Stromal cell of bone marrow (primary cell): ENCODE data around the gene TUFM.
"Not testable (repeated sequence)": the region's sequence is repeated elsewhere in the genome, so short reads cannot be mapped to it uniquely, and the experiment has no call there.

Experiments used
- DNase-seq: peaks from one replicate; pipeline ENCODE4 v3.0.0-alpha.2; 2012; ENCODE audit warnings: low read depth

TUFM gene

DNA sequence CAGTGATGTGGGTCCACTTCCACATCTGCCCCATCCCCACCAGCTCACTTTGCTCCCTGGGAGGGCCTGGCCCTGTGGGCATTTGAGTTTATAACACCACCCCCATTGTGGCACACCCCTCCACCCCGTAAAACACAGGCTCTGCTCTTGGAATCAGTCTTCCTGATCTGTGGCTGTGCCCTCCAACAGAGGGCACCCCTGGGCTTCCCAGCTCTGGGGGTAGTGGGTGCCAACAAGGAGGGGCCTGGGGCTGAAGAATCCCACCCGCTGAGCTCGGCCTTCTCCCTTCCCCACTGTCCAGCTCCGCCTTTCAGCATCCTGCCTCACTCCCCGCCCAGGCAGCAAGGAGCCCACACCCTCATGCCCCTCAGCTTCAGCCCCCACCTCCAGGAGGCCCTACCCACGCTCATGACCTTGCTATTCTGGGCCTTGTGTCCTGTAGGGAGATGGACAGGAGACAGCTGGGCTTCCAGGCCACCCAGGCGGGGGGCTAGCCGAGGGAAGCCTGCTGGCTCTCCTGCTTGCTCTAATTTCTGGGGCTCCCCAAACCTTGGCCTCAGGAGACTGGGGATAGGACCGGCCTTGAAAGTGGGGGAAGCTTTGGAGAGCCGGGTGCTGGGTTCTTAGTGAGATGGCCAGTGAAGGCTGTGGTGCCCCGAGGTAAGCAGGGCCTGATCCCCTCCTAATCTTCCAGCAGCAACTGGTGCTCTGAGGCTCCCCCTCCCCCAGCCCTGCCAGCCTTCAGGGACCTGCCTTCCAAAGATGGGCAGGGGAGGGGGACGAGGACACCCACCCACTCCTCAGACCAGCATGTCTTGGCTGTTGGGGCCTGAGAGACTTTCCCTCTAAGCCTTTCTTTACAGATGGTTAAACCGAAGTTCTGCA is 29.2 kb upstream of the TUFM start:
- DNase-seq, result no peak

DNA sequence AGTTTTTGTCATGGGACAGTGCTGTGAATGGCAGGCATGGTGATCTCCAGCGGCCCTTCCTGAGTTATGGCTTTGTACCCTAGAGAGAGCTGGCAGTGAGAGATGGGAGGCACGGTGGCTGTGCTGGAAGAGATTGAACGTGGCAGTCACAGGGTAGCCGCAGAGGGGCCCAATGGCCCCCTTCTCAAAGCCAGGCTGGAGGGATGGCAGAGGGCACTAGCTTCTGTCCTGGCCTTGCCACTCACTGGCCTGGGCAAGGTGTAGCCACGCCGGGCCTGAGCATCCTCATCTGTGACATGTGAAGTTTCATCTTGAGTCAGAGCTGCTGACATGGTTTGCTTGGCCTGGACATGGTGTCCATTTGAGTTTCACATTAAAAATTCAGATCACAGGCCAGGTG is 28.3 kb upstream of the TUFM start:
- no peak for DNase-seq

DNA sequence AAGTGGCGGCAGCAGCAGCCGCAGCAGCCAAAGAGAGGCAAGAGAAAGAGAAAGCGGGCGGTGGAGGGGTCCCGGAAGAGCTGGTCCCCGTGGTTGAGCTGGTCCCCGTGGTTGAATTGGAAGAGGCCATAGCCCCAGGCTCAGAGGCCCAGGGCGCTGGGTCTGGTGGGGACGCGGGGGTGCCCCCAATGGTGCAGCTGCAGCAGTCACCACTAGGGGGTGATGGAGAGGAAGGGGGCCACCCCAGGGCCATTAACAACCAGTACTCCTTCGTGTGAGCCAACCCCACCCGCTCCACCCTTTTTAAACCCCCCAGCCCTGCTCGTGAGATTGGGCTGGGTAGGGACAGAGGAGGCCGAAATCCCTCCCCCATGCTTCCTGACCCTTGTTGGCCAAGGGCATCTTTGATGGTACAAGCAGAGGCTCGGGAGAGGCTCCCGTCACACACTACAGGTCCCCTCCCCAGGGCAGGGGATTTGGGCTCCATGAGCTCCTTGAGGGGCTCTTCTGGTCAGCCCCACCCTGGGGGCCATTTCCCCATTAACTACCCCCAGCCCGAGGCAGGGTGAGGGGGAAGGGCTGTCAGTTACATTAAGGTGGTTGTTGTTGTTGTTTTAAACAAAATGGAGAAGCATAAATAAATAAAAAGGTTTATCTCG is 27.5 kb upstream of the TUFM start:
- no peak for DNase-seq

DNA sequence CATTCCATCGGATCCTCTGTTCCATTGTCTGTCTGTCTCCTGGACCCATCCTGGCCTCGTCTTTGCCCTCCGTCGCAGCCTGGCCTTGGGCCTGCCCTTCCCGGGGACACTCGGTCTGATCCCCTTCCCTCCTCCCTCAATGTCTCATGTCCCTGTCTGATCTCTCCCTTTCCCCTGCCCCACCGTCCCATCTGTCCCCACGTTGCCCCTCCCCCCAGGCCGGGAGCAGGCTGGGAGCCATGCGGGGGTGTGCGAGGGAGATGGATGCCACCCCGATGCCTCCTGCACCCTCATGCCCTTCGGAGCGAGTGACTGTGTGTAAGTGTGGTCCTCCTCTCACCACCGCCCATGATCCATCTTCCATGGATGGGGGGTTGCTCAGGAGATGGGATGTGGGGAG is 26.8 kb upstream of the TUFM start:
- no peak for DNase-seq

DNA sequence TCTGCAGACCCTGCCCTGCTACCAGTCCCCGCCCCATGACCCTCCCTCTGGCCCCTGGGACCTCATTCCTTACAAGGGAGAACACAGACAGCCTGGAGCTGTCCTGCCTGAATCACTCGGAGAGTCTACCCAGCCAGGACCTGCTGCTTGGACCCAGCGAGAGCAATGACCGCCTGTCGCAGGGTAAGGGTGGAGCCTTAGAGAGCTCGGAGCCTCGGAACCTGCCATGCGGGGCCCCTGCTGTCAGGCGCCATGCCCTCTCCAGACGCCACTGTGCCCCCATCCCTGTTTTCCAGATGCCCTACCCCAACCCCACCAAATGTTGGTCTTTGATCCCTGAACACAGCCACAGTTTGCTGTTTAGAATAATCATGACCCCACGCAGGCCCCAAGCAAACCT is 23.1 kb upstream of the TUFM start:
- DNase-seq, result no peak

DNA sequence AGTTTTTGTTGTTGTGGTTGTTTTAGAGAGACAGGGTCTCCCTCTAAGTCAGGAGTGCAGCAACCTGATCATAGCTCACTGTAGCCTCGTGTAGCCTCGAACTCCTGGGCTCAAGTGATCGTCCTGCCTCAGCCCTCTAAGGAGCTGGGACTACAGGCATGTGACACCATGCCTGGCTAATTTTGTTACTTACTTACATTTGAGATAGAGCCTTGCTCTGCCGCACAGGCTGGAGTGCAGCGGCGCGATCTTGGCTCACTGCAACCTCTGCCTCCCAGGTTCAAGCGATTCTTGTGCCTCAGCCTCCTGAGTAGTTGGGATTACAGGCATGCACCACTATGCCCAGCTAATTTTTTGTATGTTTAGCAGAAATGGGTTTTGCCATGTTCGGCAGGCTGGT is 21.5 kb upstream of the TUFM start:
- DNase-seq, result not testable (repeated sequence)

DNA sequence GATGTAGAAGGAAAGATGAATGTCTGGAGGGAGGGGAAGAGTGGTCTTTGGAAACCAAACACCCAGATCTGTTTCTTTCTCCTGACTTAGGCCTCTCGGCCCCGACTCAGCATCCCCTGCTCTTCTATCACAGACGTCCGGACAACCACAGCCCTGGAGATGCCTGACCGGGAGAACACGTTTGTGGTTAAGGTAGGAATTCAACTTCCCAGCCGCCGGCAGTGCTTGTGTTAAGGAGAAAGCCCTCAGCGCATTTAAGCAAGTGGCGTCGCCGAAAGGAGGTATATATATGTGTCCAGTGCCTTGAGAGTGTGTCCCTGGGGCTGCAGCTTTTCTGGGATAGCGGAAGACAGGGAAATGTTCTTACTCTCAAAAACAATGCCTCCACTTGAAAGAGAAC is 21.1 kb upstream of the TUFM start:
- no peak for DNase-seq

DNA sequence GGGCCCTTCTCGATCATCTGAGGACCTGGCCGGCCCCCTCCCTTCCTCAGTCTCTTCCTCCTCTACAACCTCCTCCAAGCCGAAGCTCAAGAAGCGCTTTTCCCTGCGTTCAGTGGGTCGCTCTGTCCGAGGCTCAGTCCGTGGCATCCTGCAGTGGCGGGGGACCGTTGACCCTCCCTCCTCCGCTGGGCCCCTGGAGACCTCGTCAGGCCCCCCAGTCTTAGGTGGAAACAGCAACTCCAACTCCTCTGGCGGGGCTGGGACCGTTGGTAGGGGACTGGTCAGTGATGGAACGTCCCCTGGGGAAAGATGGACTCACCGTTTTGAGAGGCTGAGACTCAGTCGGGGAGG is 20.3 kb upstream of the TUFM start:
- DNase-seq, result no peak

DNA sequence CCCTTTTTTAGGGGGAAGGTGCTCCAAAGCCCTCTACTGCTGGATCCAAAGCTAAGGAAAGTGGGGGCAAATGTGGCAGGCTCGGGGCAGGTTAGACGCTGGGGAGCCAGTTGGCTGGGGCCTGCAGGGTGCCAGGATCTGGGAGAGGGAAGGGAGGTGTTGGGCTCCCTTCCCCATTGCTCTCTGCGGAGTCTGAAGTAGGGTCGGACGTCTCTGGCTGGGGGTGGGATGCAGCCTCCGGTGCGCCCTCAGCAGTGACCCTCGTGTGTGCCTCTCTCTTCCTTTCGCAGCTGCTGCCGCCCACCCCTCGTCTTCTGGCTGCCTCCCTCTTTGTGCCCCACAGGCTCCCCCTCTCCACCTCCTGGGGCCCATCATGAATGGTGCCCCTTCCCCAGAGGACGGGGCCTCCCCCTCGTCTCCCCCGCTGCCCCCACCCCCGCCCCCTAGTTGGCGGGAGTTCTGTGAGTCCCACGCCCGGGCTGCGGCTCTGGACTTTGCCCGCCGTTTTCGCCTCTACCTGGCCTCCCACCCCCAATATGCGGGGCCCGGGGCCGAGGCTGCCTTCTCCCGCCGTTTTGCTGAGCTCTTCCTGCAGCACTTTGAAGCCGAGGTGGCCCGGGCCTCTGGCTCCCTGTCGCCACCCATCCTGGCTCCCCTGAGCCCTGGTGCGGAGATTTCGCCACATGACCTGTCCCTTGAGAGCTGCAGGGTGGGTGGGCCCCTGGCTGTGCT is 19.7 kb upstream of the TUFM start:
- no peak for DNase-seq

DNA sequence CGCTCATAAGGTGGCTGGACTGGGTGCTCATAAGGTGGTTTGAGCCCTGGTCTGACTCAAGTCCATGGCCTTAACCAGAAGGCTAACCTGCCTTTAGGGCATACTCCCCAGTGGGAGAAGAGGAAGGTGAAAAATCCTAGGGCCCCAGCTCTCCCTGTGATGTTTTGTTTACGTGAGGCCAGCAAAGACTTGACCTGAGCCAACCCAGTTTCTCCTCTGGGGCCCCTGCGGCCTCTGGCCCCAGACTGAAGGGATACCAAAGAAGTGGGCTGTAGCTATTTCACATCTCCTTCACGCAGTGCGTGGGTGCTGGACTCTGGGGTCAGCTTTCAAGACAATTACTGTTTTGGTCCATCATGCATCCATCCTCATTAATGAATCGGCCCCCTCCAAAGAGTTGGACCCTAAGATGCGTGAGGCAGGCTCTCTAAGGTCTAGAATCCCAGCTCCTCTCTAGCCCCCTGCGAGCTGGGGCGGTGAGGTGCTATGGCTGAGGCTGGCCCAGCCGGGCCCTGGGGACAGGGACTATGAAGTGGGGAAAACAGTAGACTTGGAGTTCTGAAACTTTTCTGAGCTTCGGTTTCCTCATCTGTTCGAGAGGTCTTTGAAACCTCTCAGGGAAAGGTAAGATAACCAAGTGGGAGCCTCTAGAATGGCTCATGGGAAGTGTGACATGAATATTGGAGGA is 19.0 kb upstream of the TUFM start:
- no peak for DNase-seq

DNA sequence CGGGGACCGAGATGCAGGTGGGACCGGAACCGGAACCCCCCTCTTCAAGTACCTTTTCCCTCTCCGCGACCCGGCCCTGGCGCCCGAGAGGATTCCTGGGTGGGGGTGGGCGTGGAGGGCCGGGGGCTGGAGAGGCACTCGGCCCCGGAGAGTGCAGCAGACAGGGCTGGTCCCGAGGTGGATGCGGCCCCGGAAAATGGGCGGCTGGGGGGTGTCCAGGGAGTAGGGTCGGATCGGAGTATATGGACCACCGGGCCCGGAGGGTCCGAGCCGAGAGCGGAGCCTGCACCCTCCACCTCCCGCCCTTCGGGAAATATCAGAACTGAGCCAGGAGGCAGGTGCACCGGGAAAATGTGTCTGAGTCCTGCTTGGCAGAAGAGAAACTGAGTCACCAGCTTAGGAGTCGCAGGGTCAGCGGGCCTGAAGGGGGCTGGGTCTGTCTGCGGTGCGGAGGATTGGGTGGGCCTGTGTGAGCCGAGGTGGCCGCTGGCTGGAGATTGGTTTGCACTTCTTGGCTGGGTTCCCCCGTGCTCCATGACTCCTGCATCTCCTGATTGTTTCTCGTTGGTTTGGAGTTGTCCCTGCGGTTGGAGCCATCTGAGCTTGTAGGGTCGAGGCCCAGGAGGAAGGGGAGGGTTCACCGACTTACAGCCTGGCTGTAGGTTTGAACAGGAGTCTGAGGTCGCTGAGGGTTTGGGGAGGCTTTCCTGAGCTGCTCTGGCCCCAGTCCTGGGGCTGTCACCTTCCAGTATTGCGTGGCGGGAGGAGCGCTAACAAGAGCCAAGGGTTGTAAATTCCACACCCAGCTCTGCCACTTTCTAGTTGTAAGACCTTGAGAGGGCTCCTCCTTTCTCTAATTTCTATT is 18.0 kb upstream of the TUFM start:
- peak; percentile 38 for DNase-seq

DNA sequence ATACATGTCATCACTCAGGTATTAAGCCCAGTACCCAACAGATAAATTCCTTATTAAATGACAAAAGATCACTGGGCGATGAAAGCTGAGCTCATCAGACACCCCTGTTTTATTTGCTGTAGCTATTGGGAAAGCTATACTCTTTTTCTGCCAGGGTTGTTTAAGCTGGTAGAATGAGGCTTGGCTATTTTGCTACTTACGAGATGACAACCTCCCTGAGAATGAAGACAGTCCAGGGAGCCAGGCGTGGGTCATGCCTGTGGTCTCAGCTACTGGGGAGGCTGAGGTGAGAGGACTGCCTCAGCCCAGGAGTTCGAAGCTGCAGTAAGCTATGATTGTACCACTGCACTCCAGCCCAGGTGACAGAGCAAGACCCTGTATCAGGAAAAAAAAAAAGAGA is 13.2 kb upstream of the TUFM start:
- no peak for DNase-seq

DNA sequence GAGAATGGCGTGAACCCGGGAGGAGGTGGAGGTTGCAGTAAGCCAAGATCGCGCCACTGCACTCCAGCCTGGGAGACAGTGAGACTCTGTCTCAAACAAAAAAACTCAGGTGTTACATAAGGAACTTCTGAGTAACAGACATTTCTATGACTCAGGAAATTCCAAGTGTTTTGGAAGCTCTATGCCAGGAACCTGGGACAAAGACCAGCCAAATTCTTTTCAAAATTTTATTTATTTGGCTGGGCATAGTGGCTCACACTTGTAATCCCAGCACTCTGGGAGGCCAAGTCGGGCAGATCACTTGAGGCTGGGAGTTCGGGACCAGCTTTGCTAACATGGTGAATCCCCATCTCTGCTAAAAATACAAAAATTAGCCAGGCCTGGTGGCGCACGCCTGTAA is 12.3 kb upstream of the TUFM start:
- DNase-seq, result no peak

DNA sequence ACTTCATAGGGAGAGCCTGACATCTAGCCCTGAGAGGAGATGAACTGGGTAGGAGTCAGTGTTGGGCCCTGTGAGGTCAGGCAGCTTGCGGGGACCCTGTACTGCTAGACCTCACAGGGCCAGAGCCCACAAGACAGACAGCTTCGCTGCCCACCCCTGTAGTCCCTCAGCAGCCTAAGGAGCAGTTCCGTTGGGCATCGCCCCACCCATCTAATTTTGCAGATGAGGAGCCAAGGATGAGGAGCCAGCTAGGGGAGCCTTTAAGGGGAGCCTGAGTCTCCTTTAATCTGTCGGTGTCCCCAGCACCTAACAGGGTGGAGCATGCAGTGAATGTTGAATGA is 755 bp upstream of the TUFM start:
- DNase-seq, result no peak

DNA sequence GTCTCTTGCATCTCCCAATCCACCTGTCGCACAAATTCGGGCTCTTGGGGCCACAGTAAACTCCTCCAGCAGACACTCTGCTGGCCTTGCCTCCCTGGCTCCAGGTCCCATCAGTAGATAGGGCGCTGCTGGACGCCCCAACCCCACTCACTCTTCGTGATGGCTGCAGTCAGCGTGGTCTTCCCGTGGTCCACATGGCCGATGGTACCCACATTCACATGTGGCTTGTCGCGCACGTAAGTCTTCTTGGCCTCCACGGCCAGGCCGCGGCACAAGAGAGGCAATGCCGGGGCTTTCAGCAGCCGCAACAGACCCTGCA is 428 bp downstream of the TUFM start:
- no peak for DNase-seq

DNA sequence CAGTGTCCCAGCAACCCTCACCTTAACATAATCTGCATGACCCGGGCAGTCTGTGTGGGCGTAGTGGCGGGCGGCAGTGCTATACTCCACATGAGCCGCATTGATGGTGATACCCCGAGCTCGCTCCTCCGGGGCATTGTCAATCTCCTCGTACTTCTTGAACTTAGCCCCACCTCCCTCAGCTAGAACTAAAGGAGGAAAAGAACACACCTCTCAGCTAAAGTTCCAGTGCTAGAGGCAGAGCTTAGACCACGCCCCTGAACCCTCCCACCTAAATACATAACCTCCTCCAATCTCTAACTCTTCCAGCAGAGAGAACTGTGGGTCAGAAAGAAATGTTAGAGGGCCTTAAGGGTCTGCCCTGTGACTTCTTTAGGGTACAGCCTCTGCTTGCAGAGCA is 855 bp downstream of the TUFM start:
- DNase-seq, result no peak

DNA sequence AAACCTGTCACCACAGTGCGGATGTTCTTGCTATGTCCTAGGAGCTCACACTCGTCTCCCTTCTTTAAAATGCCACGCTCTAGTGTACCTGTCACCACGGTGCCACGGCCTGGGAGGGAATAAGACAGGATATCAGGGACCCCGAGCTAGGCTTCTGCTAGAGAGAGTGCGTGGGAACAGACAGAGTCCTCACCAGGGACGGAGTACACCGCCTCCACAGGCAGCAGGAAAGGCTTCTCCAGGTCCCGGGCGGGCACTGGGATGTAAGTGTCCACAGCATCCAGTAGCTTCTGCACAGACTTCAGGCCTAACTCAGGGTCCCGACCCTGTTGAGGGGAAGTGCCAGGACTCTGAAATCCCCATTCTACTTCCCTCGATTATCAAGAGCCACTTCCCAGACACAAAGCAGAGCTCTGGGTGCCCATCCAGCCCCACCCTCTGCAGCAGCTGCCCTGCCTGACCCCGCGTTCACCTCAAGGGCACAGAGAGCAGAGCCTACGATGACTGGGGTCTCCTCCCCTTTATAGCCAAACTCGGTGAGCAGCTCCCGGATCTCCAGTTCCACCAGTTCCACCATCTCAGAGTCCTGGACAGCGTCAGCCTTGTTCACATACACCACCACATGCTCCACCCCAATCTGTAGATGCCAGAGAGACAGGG is 1.8 kb downstream of the TUFM start:
- no peak for DNase-seq

DNA sequence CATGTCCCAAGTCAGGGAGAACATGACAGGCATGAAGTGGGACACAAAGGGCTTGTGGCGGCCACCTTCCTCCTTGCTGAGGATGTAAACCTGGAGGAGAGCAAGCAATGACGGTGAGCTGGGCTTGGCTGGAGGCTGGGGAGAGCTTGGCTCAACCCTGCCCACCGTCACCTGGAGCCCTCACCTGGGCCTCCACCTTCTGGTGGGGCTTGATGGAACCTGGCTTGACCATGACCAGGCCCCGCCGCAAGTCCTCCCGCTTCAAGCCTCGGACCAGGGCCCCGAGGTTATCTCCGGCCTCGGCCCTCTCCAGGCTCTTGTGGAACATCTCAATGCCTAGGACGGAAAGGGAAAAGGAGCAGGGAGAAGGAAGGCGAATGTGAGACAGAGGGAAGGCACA is 2.4 kb downstream of the TUFM start:
- DNase-seq, result no peak

DNA sequence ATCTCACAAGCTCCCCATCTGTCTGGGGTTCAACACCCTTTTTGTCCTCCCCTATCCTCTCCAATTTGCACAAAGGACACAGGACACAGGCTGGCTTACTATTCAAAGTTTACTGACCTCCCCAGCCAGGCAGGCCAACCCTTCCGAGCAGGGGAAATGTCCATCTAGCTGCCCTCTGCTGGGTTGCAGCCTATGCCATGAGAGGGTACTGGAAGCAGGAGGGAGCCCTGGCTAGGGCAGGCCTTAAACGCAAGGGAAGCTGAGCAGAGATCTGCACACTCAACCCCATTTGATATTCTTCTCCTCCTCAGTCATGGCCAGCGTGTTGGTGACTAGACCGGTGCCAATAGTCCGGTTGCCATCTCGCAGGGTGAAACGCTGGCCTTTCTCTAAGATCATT is 3.5 kb downstream of the TUFM start:
- DNase-seq, result no peak

DNA sequence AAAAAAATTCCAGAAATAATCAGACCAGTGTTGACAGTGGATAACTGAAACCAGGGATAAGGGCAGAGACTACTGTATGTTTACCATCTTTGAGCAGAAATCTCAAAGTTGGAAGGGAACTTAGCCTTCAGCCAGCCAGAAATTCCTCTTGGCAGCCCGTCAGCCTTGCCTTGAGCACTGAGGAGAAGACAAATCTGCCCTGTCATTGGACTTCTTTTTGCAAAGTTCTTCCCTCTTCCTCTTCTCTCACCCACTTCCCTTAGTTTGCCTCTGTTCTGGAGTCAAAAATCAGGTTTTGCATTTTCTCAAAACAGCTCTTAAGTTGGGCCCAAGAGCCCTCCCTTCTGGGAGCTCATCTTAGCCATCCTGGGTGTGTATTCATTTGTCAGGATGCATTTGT is 6.2 kb downstream of the TUFM start:
- no peak for DNase-seq

DNA sequence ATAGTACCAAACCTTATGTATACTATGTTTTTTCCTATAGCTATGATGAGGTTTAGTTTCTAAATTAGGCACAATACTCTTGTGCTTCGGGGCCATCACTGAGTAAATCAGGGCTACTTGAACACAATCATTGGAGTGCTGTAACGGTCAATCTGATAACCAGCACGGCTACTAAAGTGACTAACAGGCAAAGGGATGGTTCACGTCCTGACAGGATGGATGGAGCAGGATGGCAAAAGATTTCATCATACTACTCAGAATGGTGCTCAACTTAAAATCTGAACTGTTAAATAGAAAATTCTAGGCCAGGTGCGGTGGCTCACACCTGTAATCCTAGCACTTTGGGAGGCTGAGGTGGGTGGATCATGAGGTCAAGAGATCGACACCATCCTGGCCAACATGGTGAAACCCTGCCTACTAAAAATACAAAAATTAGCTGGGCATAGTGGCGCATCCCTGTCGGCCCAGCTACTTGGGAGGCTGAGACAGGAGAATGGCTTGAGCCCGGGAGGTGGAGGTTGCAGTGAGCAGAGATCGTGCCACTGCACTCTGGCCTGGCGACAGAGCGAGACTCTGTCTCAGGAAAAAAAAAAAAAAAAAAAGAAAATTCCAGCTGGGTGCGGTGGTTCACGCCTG is 7.0 kb downstream of the TUFM start:
- DNase-seq, result no peak
